DMS 273 treated with DMSO at 0.1 percent for 48 hours (cell line): Measurements from ENCODE around the gene PTPRG.

Experiments used
- DNase-seq: peaks from one replicate; lab custom pipeline; 2025; lab: John Stamatoyannopoulos, UW

PTPRG gene

DNA sequence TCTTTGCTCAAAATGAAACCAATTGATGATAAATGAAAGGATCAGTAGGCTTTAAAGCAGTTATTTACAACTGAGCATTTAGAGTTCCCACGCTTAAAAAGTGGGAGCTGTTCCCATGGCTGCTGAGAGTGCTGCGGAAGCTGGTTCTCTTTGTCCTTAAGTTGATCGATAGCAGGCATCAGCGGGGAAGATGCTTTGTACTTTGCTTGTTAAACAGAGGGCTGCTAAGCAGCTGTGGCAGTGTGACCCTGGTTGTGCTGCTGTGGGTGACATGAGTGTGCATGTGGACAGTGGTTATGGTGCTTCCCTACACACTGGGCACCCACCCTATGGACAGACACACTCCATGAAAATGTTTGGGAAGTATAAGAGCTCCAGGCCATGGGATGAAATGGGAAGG is 96.3 kb downstream of the PTPRG start:
- DNase-seq, result no peak

DNA sequence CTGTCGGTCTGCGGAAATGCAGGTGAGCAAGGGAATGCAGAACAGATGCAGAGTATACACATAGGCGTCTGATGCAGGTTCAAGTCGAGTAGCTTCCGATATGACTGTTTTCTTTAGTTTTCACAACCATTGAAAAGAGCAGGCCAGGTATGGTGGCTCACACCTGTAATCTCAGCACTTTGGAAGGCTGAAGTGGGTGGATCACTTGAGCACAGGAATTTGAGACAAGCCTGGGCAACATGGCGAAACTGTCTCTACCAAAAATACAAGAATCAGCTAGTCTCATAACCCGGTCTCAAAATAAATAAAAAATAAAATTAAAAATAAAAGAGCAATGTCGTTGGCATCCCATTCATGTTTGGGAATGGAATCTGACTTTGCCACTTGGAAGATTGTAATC is 101.5 kb downstream of the PTPRG start:
- DNase-seq, result no peak

DNA sequence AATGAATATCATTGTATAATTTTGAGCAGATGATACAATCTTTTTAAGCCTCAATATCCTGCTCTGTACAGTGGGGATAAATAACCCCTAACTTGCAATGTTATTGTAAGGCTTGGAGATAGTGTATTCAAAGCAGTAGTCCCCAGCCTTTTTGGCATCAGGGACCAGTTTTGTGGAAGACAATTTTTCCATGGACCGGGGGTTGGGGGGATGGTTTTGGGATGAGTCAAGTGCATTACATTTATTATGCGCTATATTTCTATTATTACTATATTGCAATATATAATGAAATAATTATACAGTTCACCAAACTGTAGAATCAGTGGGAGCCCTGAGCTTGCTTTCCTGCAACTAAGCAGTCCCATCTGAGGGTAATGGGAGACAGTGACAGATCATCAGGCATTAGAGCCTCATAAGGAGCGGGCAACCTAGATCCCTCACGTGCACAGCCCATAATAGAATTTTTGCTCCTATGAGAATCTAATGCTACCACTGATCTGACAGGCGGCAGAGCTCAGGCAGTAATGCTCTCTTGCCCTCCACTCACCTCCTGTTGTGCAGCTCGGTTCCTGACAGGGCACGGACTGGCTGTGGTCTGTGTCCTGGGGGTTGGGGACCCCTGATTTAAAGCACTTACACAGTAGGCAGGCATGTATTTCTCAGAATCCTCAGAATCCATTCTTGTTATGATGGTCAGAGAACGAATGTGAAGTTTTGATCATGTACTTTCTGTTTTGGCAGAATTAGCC is 102.2 kb downstream of the PTPRG start:
- DNase-seq, result no peak

DNA sequence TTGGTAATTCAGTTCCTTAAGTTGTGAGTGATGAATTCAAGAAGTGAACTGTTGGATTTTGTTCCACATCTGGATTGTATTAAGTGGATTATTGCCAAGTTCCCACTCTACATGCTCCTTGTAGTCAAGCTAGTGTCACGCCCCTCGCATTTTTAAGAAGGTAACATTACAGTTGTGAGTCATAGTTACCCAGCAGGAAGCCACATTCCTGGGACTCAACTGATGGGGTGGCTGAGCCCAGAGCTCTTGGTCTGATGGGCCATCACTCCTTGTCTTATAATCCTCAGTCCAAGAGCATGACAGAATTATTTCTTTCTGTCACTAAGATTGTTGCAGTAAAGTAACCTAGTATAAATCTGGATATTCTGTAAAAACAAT is 102.7 kb downstream of the PTPRG start:
- peak; percentile 13 for DNase-seq

DNA sequence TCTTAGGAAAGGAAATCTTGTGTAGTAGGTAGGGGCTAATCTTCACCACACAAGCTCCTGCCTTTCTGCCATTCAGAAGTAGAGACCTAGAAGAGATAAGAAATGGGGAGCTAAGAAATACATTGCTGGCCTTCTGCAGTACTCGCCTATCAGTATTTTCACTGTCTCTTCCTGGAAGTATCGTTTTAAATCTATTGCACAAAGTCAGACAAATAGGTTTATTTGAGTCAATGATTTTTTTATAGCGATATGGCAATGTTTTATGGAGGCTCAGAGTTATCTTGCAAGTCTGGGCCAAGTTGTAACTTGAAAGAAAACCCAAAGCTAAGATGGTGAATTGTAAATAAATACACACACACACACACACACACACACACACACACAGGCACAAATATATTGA is 103.8 kb downstream of the PTPRG start:
- DNase-seq, result no peak

DNA sequence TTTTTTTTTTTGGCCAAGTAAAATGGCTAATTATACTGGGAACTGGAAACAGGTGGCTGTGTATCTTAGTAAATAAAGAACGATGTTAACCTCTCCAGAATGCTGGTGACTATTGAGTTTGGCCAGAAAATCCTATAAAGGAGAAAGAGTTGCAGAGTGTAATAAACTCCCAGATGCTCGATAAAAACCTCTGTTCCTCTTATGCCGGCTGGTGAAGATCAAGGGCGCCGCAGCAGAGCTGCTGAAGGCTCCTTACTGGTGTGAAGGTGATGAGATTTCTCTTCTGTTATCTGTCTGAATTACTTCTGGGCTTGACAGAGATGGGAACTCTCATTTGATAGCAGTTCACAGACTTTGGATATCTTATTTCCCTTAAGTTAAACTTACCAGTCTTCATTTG is 104.6 kb downstream of the PTPRG start:
- no peak for DNase-seq

DNA sequence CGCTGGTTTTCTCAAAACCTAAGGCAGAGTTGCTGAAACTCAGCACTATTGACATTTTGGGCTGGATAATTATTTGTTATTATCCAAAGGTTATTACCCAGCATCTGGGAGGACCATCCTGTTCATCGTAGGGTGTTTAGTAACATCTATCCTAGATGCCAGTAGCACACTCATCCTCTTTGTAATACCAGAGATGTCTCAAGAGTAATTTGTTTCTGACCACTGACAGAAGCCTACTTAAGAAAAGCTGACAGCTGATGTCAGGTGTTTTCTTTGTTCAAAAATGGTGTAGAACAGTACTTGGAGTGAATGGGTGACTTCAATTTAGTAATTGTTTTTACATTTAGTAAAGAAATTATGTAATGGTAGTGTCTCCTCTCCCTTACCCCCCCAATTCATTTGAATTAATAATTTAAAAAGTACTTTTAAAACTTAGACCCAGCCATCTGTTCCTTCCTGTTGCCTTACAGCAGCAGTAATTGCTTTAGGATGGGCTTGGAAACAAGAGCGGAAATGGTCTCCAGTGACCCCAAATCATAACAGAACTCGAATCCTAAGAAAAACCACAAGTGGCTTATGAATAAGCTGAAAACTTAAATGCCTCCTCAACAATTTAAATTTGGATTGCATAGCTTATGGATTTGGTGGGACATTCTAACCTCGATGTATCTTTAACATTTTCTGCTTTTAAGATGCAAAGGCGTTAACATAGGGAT is 105.4 kb downstream of the PTPRG start:
- no peak for DNase-seq

DNA sequence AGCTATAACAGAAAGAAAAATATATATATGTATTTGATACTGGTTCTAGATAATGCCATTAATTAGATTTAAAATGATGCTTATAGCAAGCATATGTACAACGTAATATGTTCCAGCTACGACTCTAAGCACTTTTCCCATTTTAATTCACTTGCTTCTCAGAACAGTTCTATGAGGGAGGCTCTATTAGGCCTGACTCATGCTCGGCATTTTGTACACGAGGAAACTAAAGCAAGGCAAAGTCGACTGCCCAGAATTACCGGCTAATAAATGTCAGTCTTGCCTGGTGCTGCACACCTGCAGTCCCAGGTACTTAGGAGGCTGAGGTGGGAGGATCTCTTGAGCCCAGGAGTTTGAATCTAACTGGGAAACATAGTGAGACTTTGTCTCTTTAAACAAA is 106.0 kb downstream of the PTPRG start:
- no peak for DNase-seq

DNA sequence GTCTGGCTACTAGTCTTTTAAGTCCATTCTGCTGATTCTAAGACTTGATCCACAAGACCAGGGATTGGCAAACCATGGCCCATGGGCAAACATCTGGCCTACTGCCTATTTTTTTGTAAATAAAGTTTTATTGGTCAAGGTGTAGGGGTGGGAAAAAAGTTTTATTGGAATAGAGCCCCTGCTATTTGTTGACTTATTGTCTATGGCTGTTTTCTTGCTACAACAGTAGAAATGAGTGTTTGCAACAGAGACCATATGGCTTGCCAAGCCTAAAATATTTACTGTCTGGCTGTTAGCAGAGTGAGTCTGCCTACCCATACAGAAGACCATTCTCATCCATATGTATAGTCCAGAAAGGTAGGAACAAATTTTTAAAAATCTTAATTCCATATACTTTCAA is 106.4 kb downstream of the PTPRG start:
- no peak for DNase-seq

DNA sequence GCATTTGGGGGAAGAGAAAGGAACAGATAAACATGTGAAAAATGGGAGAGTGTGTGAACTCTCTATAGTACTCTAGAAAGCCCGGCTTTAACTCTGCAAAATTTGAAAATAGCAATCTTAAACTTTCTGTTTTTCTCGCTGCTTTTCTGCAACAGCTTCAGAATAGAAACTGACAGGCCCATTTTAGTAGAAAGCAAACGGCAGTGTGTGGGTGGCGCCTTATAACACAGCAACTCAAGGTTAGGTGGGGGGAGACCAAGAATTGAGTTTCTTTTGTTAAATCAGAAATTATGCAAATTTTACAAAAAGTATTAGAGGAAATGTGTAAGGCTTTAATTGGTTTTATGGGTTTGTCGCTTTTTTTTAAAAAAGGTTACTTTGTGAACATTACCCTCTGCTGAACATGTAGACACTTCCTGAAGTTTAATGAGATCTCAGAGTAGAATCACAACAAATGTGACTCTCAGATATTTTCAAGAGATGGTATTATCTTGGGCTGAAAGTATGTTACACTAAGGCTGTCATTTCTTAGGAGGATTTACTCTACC is 107.0 kb downstream of the PTPRG start:
- DNase-seq, result no peak

DNA sequence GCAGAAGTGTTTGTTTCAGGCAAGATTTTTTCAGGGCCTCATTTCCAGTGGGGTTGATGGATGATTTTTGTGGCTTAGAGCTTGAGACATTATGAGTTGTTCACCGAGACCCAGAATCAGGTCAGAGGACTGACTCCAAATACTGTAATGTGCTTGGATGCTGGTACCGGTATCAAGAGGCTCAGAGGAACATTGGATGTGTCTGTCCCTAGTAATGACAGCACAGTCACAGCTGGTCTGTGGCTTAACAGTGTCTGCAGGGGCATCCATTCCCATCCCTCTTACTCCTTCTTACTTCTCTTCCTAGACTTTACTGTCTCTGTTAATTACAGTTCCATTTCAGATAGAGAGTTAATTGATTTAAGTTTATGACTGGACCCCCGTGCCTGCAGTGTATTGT is 107.8 kb downstream of the PTPRG start:
- no peak for DNase-seq

DNA sequence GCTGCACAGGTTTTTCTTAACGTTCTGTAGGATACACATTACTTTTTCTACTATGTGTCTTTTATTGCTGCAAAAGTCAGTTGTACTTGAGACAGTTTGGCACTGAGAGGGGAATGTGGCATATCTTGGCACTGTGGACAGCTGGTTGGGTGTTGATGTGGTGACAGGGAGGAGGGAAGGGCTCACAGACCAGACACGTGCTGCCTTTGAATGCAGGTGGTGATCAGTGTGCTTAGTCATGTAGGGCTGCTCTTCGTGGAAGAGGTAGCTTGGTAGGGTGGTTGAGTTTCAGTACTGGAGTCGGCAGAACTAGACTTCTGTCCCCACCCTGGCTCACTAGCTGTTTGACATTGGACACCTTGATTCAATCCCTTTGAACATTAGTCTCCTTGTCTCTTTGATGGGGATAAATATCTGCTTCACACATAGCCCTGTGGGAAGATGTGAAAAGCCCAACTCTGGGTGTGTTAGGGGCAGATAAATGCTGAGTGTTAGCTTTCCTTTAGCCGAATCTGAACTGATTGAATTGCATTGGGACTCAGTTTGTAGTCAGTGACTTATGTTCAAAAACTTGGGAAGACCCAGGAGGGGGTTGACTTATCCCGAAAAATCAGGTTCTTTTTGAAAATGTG is 108.4 kb downstream of the PTPRG start:
- DNase-seq, result peak; percentile 41

DNA sequence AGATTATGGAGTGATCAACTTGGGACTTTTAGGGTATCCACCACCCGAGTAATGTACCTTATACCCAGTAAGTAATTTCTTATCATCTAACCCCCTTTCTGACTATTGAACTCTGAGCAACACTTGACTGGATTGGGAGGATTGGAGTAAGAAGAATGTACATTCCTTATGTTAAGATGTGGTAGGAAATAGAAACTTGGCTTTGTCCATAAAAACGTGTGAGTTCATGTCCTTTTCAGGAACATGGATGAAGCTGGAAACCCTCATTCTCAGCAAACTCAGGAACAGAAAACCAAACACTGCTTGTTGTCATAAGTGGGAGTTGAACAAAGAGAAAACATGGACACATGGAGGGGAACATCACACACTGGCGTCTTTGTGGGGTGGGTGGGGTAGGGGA is 112.3 kb downstream of the PTPRG start:
- no peak for DNase-seq

DNA sequence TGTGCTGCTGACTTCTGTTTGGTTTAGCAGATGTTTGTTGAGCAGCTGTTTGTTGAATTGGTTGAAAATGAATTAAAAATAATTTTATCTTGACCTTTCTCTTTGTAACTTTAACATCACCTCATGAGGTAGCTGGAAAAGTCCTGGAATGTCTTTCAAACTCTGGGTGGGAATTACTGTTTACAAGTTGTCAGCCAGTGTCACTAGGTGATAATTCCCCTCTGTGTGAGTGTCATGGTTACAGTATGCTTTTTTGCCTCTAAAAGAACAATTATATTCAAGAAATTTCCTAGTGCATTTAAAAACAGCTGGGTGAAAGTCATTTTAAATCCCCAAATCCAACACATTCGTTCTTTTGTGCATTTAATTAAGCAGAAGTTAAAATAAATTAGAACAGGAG is 113.2 kb downstream of the PTPRG start:
- no peak for DNase-seq

DNA sequence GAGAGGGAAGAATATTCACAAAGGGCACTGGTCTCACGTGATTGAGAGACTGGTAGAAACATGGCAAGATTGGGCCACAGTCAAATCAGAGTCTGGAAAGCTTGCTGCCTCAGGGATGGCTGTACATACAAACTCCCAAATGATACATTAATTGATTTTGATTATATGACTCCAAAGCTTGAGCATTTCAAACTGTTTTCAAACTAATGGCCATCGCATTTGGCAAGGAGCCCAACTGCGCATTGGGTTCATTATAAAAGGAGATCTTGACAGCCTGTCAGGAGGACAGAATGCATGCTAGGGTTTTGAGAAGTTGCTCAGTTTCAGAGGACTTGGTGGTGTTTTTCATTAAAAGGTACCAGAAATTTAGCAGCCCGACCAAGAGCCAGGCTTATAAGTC is 117.7 kb downstream of the PTPRG start:
- no peak for DNase-seq

DNA sequence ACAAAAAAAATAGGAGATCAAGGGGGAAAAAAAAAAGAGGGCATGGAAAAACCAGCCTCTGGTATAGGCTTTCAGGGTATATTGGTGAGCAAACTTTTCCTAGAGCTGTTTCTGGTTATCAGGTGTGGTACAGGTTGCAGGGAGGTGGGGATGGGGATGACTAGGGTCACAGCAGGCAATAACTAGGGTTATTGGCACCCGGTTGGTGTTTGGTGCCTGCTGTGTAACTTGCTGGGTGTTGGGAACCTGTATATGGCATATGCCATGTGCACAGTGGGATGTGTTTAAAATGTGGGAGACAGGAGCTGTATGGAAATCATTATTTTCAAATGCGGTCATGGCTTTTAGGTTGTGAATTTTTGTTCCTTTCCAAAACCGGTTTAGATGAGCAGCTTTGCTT is 119.2 kb downstream of the PTPRG start:
- DNase-seq, result no peak

DNA sequence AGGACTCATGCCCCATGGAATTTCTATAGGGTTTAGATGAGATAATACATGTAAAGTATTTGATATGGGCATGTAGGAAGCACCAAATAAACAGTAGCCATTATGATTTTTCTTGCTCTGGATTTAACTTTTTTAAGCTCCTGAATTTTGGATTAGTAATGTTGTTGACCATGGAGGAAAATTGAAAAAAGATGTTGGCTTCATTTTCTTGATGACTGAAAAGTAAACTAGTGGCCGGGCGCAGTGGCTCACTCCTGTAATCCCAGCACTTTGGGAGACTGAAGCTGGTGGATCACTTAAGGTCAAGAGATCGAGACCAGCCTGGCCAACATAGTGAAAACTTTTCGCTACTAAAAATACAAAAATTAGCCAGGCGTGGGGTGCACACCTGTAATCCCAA is 120.3 kb downstream of the PTPRG start:
- no peak for DNase-seq

DNA sequence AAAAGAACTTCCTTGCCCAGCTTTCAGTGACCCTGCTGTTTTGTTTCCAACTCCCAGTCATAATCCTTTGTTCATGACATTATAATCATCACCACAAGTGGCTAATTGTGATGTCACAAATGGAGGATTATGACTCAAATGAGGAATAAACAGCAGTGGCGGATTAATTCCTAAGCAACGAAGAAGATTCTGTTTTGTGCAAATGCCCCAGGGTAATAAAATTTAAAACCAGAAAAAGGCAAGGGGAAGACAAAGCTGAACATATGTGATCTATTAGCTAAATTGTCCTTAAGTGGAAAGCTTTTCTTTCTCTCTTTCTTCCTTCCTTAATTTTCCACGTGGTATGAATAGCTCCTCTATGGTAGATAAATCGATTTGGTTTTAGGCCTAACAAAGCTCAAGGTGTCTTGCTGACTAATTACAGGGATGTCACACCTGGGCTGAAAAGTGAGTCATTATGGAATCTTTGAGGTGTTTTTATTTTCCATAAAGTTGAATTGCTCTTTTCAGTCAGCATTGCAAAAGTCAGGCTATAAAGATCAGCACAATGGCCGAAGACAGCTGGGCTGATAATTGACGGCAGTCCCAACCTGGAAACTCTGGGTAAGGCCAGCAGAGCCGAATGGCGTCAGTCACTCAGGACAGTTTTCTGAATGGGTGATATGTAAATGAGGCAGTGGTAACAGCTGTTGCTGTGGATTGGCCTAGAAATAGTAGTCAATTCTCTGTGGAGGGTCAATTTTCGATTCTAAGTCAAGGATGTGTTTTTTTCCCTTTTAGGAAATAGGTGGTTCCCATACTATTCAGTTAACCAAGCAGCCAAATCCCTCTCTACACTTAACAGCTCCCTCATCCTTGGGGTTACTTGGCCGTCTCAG is 121.5 kb downstream of the PTPRG start:
- peak; percentile 20 for DNase-seq

DNA sequence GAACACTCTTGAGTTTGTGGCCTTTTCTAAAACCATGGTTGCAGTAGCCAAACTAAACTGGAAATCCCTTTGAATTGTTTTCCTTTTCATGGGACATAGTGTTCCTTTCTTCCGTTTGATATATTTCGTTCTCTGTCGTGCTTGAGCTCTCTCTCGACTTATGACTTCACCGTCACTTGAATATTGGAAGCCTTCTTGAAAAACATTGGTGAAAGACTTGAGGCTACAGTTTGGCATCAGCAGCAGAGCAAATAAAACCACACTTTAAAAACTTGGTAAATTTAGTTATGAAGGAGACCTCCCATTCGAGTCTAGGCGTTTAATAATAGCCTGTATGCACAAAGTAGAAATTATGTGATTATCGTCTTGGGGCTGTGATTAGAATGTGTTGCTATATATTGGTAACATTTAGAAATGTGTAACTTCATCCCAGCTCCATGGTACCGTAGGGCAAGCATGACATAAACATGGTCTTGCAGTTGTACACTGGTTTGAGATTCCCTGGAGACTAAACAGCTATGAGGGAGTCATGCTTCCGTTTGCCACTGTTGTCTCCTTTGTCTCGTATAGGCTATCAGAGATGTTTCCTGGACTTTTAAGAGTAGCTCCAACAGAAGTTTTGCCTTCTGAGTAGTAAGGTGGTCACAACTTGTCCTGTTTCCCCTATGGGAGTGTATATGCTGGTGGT is 122.3 kb downstream of the PTPRG start:
- DNase-seq, result no peak

DNA sequence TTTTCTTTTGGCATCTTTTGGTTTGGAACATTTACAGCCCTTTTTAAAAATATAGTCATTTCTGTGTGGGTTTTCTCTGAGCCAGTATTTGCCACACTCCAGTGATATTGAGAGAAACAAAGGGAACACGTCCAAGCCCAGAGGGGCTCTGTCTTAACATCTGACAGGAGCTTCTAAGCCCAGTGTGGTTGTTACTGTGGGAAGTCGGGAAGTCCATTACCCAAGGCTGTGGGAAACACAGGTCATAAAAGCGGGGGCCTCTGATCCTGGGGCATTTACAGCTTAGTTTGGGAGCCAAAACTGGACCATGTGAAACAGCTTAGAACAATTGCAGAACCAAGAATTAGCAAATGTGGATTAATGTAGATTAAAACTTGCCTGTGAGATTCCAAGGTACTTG is 123.0 kb downstream of the PTPRG start:
- no peak for DNase-seq

DNA sequence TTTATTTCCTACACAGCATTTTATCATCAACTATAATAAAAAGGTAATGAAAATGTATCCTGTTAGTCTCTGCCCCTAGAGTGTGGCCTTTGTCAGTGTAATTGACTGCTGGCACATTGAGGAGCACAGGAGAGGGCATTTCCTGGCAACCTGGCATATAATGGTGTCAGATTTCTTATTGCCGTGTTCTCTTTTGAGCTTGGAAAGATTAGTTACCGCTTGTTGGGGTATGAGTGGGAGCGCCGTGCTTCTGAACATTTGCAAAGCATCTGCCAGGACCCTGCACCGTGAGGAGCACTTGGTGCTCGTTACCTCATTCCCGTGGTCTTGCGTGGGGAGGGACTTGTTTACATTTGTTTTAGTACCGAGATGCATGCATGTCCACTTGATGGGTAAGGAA is 124.4 kb downstream of the PTPRG start:
- DNase-seq, result peak; percentile 43

DNA sequence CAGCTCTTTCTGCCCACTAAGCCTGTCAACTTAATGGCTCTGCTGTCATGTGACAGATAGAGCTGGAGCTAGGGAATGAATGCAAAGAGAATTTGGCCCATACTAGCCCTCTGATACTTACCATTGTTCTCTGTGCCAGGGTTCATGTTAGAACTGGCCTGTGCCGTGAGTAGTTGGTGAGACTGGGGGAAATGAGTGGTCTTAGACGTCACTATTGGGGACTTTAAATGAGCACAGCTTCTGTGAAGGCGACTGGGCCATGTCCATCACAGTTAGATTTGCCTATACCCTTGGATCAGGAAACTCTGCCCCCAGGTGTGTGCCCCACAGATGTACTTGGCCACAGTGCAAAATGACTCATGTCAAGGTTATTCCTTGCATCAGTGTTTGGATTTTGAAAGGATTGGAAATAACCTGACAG is 124.9 kb downstream of the PTPRG start:
- no peak for DNase-seq
